Activated CD8-positive, alpha-beta T cell treated with anti-CD3 and anti-CD28 coated beads for 36 hours (primary cell): ENCODE measurements around the gene GRAP2. TPM values are rescaled to one million over a fixed set of nuclear protein-coding genes. Genes with fewer than 3 reads are reported as not detected.
"Not testable (repeated sequence)": the region's sequence is repeated elsewhere in the genome, so short reads cannot be mapped to it uniquely, and the experiment has no call there.

Experiments used
- ATAC-seq: fragments of 200-7000 bp; cut with Tn5 transposase; one replicate; pipeline ENCODE4 v1.10.0; 2021; ENCODE audit warnings: mild to moderate bottlenecking, moderate library complexity
- CTCF ChIA-PET: fragments of 350-600 bp; sonication (Branson Sonifier 250); formaldehyde crosslinking; loops from one replicate; lab custom pipeline; 2021; ENCODE audit warnings: antibody characterized with exemption; lab: Charles Lee
- POLR2A ChIA-PET: fragments of 350-600 bp; sonication (Branson Sonifier 250); formaldehyde crosslinking; loops from one replicate; lab custom pipeline; 2021; ENCODE audit warnings: antibody characterized with exemption; lab: Charles Lee
- DNase-seq: peaks from one replicate; pipeline ENCODE4 v3.0.0-alpha.2; 2020
- H3K27ac Mint-ChIP-seq: one replicate; pipeline ENCODE4 v1.8.0; 2021; ENCODE audit warnings: mild to moderate bottlenecking, mixed read lengths
- H3K27me3 Mint-ChIP-seq: one replicate; pipeline ENCODE4 v1.8.0; 2021; ENCODE audit warnings: mixed read lengths
- H3K36me3 Mint-ChIP-seq: one replicate; pipeline ENCODE4 v1.8.0; 2021; ENCODE audit warnings: low read depth, mixed read lengths
- H3K4me1 Mint-ChIP-seq: one replicate; pipeline ENCODE4 v1.8.0; 2021; ENCODE audit warnings: low read depth, mixed read lengths
- H3K4me3 Mint-ChIP-seq: one replicate; pipeline ENCODE4 v1.8.0; 2021; ENCODE audit warnings: mild to moderate bottlenecking, moderate library complexity, mixed read lengths
- H3K9me3 Mint-ChIP-seq: one replicate; pipeline ENCODE4 v1.8.0; 2021; ENCODE audit warnings: mixed read lengths
- intact Hi-C: fragments of 100-400 bp; cut with micrococcal nuclease; formaldehyde crosslinking; loops from one replicate; pipeline ENCODE4 v1.10.0; 2022
- total RNA-seq, 2 experiments: library from RNA; stranded (reverse); gene quantifications; one replicate each; pipeline ENCODE4 v1.2.3, GENCODE V29; 2021
- TF ChIP-seq, protein P1 (sequence below): fragments of 200-600 bp; IDR thresholded peaks from one replicate; pipeline ENCODE4 v1.8.0; 2022; ENCODE audit warnings: antibody characterized with exemption, mild to moderate bottlenecking

The GRAP2 gene
- total RNA-seq, 2 experiments from 2014 or later, result 83.2 to 86.8 TPM

DNA sequence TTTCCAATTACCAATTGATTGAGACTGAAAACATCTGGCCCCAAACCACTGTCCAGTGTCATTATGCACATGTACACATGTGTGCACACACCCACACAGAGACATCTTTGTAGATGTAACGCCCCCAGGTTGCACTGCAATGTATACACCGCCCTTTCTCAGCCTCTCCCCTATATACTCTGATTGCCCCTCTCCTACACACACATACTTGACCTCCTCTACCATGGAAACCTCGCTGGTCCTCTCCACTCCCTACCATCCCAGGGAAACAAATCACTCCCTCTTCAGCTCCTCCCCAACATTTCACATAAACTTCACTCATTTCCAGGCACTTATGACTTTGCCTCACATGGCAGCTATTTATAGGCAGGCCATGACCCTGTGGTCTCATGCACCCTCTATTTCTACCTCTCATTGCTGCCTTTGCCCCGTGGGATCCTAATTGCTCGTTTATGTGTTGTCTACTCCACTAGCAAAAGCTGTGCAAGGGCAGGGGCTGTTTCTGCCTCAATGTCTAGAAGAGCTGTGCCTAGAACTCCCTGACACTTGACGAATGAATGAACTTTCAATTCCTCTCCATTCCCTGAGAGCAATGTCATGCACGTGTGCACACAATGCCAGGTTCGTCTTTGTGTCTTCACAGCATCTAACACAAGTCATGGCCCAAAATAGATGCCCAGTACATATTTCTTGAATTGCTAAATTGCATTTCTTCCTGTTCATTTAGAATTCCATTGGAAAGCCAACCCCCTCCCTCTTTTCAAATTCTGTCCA, 49.3 kb downstream of the GRAP2 start:
- DNase-seq, result no peak
- POLR2A ChIA-PET, result interaction anchor here (1.1 to 2.5 kb wide), 5 partner anchors 10 to 24 kb away, joined by 5 to 17 read pairs (median 9); partner anchors contain the start of gene TMA7B
- no peak for ATAC-seq
- TF ChIP-seq, protein P1, sequence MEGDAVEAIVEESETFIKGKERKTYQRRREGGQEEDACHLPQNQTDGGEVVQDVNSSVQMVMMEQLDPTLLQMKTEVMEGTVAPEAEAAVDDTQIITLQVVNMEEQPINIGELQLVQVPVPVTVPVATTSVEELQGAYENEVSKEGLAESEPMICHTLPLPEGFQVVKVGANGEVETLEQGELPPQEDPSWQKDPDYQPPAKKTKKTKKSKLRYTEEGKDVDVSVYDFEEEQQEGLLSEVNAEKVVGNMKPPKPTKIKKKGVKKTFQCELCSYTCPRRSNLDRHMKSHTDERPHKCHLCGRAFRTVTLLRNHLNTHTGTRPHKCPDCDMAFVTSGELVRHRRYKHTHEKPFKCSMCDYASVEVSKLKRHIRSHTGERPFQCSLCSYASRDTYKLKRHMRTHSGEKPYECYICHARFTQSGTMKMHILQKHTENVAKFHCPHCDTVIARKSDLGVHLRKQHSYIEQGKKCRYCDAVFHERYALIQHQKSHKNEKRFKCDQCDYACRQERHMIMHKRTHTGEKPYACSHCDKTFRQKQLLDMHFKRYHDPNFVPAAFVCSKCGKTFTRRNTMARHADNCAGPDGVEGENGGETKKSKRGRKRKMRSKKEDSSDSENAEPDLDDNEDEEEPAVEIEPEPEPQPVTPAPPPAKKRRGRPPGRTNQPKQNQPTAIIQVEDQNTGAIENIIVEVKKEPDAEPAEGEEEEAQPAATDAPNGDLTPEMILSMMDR, result no peak
- H3K4me1 Mint-ChIP-seq, result peaks cover 95% of the 10 kb centered on the region
- CTCF ChIA-PET, result interaction anchor here (0.7 to 4.0 kb wide), 10 partner anchors 8 to 74 kb away, joined by 3 to 15 read pairs (median 4); partner anchors contain the start of gene TMA7B
- no peaks in the 10 kb centered on the region for H3K9me3 Mint-ChIP-seq
- H3K27me3 Mint-ChIP-seq, result no peaks in the 10 kb centered on the region
- peak overlapping the region; percentile 2 for H3K4me3 Mint-ChIP-seq
- peaks cover 77% of the 10 kb centered on the region for H3K36me3 Mint-ChIP-seq
- intact Hi-C loops, result no loop called here
- H3K27ac Mint-ChIP-seq, result peak overlapping the region; percentile 78

DNA sequence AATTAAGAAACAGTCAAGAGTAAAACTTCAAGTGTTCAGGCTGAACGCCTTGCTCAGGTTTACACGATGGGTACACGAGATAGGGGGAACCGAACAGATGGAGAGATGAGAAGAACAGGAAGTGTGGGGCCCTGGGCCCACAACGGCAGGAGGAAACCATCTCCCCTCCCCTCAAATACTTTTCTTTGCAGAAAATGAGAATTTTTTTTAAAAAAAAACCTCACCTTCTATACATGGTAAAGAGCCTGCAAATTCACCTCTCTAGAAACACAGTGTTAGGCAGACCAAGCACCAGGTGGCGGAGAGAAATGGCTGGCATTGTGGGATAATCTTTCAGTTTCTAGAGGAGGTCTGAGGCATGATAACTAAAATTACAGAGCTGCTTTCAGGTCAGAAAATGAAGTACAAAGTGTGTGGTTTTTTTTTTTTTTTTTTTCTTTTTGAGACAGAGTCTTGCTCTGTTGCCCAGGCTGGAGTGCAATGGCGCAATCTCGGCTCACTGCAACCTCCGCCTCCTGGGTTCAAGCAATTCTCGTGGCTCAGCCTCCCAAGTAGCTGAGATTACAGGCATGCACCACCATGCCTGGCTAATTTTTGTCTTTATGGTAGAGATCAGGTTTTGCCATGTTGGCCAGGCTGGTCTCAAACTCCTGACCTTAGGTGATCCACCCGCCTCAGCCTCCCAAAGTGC, 50.9 kb downstream of the GRAP2 start:
- peak overlapping the region; percentile 78 for H3K27ac Mint-ChIP-seq
- H3K27me3 Mint-ChIP-seq, H3K9me3 Mint-ChIP-seq, intact Hi-C loops: not testable (repeated sequence)
- ChIA-PET POLR2A (interaction anchor here (0.7 to 2.9 kb wide), 7 partner anchors 9 to 49 kb away, joined by 3 to 19 read pairs (median 9); partner anchors contain the start of gene TMA7B), CTCF (interaction anchor here (1.0 to 4.0 kb wide), 9 partner anchors 8 to 73 kb away, joined by 3 to 15 read pairs (median 8); partner anchors contain the start of gene TMA7B)
- H3K4me1 Mint-ChIP-seq, result peaks cover 90% of the 10 kb centered on the region
- peak; percentile 57 for DNase-seq
- H3K36me3 Mint-ChIP-seq, result peaks cover 83% of the 10 kb centered on the region
- H3K4me3 Mint-ChIP-seq, result peak overlapping the region; percentile 42
- ATAC-seq, result peak; percentile 62

DNA sequence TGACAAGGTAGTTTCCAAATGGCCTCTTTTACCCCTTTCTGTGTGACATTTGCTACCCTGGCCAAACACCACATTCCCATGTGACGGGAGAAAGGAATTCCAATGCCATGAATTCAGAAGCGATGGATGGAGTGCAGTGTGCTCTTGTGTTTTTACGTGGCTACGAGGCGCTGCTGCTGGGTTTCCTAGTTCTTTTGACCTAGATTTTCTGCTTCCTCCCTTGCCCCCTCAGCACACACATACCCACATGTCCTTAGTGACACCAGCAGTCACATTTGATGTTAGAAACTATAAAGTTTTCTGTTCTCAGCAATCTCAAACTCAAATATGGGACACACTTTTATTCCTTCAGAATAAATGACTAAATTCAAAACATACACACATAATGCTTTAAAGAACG, 51.5 kb downstream of the GRAP2 start:
- TF ChIP-seq, protein P1, result no peak
- DNase-seq (no peak), ATAC-seq (no peak)
- Mint-ChIP-seq H3K9me3 (no peaks in the 10 kb centered on the region), H3K4me1 (peaks cover 90% of the 10 kb centered on the region), H3K27me3 (no peaks in the 10 kb centered on the region), H3K27ac (peak overlapping the region; percentile 78), H3K4me3 (peak overlapping the region; percentile 20), H3K36me3 (peaks cover 83% of the 10 kb centered on the region)
- intact Hi-C loops, result no loop called here
- POLR2A ChIA-PET, result interaction anchor here (0.7 to 2.9 kb wide), 12 partner anchors 8 to 99 kb away, joined by 3 to 19 read pairs (median 6); partner anchors contain the start of gene TMA7B
- CTCF ChIA-PET, result interaction anchor here (1.0 to 2.7 kb wide), 5 partner anchors 9 to 72 kb away, joined by 3 to 12 read pairs (median 8); no protein-coding TSS in a partner anchor

DNA sequence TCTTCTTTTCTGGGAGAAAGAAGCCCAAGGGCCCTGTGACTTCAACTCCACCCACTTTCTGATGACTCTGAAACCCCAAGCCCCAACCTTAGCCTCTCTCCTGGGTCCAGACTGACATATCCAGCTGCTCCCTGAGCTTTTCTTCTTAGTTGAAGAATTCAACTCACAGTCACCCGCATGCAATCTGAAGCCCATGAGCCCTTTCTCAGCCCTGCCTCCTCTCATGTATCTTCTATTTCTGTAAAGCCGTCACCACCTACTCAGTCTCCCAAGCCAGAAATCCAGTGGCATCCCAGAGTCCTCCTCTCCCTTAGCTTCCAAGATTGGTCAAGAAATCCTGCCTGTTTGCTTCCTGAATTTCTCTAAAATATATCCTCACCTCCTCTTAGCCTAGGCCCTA, 52.2 kb downstream of the GRAP2 start:
- Mint-ChIP-seq H3K27ac (peak overlapping the region; percentile 76), H3K36me3 (peaks cover 85% of the 10 kb centered on the region), H3K27me3 (no peaks in the 10 kb centered on the region), H3K4me3 (no peak overlapping the region), H3K9me3 (peaks cover 2% of the 10 kb centered on the region), H3K4me1 (peaks cover 88% of the 10 kb centered on the region)
- ChIA-PET CTCF (interaction anchor here (1.2 to 2.7 kb wide), 5 partner anchors 10 to 72 kb away, joined by 3 to 12 read pairs (median 7); no protein-coding TSS in a partner anchor), POLR2A (interaction anchor here (0.6 to 2.9 kb wide), 11 partner anchors 9 to 98 kb away, joined by 3 to 19 read pairs (median 4); no protein-coding TSS in a partner anchor)
- ATAC-seq (no peak), DNase-seq (no peak)
- intact Hi-C loops, result no loop called here
- TF ChIP-seq, protein P1, result no peak

DNA sequence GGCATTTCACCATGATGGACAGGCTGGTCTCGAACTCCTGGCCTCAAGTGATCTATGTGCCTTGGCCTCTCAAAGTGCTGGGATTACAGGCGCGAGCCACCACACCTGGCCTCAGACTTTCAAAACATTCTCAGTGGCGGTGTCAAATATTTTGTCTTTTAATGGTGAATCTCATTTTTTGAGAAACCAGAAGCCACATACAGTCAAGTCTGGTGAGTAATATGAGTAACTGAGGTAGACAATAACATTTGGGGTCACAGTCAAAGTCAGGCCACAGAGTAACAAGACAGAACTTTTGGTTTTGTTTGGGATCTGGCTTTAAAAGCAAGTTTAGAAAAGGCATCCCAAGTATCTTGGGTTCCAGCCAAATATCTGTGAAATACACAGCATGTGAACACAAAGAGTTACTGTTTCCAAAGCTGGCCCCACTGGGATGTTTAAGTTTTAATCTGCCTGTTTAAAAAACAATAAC, 53.7 kb downstream of the GRAP2 start:
- ChIA-PET POLR2A (interaction anchor here (1.2 to 2.9 kb wide), 2 partner anchors 17 to 19 kb away, joined by 3 to 10 read pairs; no protein-coding TSS in a partner anchor), CTCF (no interaction called here)
- Mint-ChIP-seq H3K27ac (peak overlapping the region; percentile 58), H3K4me3 (no peak overlapping the region), H3K9me3 (peaks cover 5% of the 10 kb centered on the region), H3K36me3 (peaks cover 88% of the 10 kb centered on the region), H3K27me3 (no peaks in the 10 kb centered on the region), H3K4me1 (peaks cover 88% of the 10 kb centered on the region)
- DNase-seq (peak; percentile 64), ATAC-seq (peak; percentile 32)
- TF ChIP-seq, protein P1, result no peak
- intact Hi-C loops, result no loop called here
